Measurements from ENCODE around the gene HELZ. TPM values are rescaled to one million over a fixed set of nuclear protein-coding genes. Genes with fewer than 3 reads are reported as not detected.
"Not testable (repeated sequence)": the region's sequence is repeated elsewhere in the genome, so short reads cannot be mapped to it uniquely, and the experiment has no call there.

Gene HELZ
- total and polyA plus RNA-seq, 9 donors = 8.4 to 72.8 (median 55.5) TPM

GRCh38 chr17:67276075-67276474 is 31.1 kb upstream of the HELZ start:
- H3K27me3 ChIP-seq = no peaks in the 10 kb centered on the region
- WGBS, 3 donors = 41 to 49% (median 44%) methylated on average over 10 of the region's 10 CpGs
- H3K4me3 ChIP-seq = no peak overlapping the region
- no peaks in the 10 kb centered on the region for H3K4me1 ChIP-seq (ENCODE audit: insufficient read depth)
- no peaks in the 10 kb centered on the region for H3K9me3 ChIP-seq
- H3K36me3 ChIP-seq = no peaks in the 10 kb centered on the region
- DNase-seq = no peak
- intact Hi-C loops (cut with DNase I) = no loop called here
- no peak for TF ChIP-seq CTCF (IDR thresholded peaks at IDR 0.05)
- TF ChIP-seq EP300 (IDR thresholded peaks at IDR 0.05) = no peak
- TF ChIP-seq POLR2A (IDR thresholded peaks at IDR 0.05) = no peak
- no peak overlapping the region for H3K27ac ChIP-seq

- Histone ChIP-seq H3K4me1 (ENCODE audit: insufficient read depth) (no peaks in the 10 kb centered on the region), H3K4me3 (no peak overlapping the region), H3K9me3 (no peaks in the 10 kb centered on the region), H3K27me3 (no peaks in the 10 kb centered on the region), H3K27ac (no peak overlapping the region), H3K36me3 (no peaks in the 10 kb centered on the region)
- no peak for DNase-seq
- intact Hi-C loops (cut with DNase I) = no loop called here
- no peak for TF ChIP-seq CTCF (IDR thresholded peaks at IDR 0.05)
- no peak for TF ChIP-seq POLR2A (IDR thresholded peaks at IDR 0.05)
- no peak for TF ChIP-seq EP300 (IDR thresholded peaks at IDR 0.05)
- 56 to 68% (median 59%) methylated on average over 5 of the region's 5 CpGs for WGBS, 3 donors
Observed at GRCh38 chr17:67274466-67274865, 29.5 kb upstream of the HELZ start.

GRCh38 chr17:67273900-67274299 is 28.9 kb upstream of the HELZ start:
- Histone ChIP-seq H3K27me3 (no peaks in the 10 kb centered on the region), H3K4me1 (ENCODE audit: insufficient read depth) (no peaks in the 10 kb centered on the region), H3K27ac (no peak overlapping the region), H3K9me3 (no peaks in the 10 kb centered on the region), H3K36me3 (no peaks in the 10 kb centered on the region), H3K4me3 (no peak overlapping the region)
- DNase-seq = no peak
- intact Hi-C loops (cut with DNase I) = no loop called here
- WGBS, 3 donors = 92 to 97% (median 96%) methylated on average over 2 of the region's 2 CpGs
- TF ChIP-seq EP300 (IDR thresholded peaks at IDR 0.05) = no peak
- no peak for TF ChIP-seq CTCF (IDR thresholded peaks at IDR 0.05)

GRCh38 chr17:67272312-67273047 is 27.5 kb upstream of the HELZ start:
- H3K36me3 ChIP-seq = no peaks in the 10 kb centered on the region
- no peak overlapping the region for H3K4me3 ChIP-seq
- H3K27me3 ChIP-seq = no peaks in the 10 kb centered on the region
- H3K27ac ChIP-seq = no peak overlapping the region
- intact Hi-C loops (cut with DNase I) = no loop called here
- no peak for DNase-seq
- TF ChIP-seq EP300 (IDR thresholded peaks at IDR 0.05) (no peak), CTCF (IDR thresholded peaks at IDR 0.05) (no peak), POLR2A (IDR thresholded peaks at IDR 0.05) (no peak)
- H3K9me3 ChIP-seq = no peaks in the 10 kb centered on the region
- 80 to 81% (median 81%) methylated on average over 13 of the region's 13 CpGs for WGBS, 3 donors
- no peaks in the 10 kb centered on the region for H3K4me1 ChIP-seq (ENCODE audit: insufficient read depth)

GRCh38 chr17:67271187-67271586 is 26.2 kb upstream of the HELZ start:
- H3K4me3 ChIP-seq; H3K27me3 ChIP-seq; DNase-seq; H3K4me1 ChIP-seq (ENCODE audit: insufficient read depth); H3K36me3 ChIP-seq; H3K9me3 ChIP-seq; H3K27ac ChIP-seq; intact Hi-C loops (cut with DNase I): not testable (repeated sequence)
- 83 to 89% (median 85%) methylated on average over 2 of the region's 2 CpGs for WGBS, 3 donors

Data from ovary (tissue), 9 donors.